G401 (cell line): ENCODE measurements around the gene TMEM186. TPM values are rescaled to one million over a fixed set of nuclear protein-coding genes. Genes with fewer than 3 reads are reported as not detected.

Source experiments
- DNase-seq: peaks from one replicate; pipeline ENCODE4 v3.0.0-alpha.2; 2015; ENCODE audit warnings: low spot score
- in situ Hi-C: cut with HindIII; loops from 2 replicates; pipeline ENCODE4 v1.10.0; 2016; ENCODE audit warnings: low sequenced_read_pairs, mixed read lengths
- total RNA-seq: library from RNA; depleted of rRNA; stranded (reverse); fragments of >200 nt; shearing (Covaris generic); gene quantifications from 2 replicates; pipeline ENCODE4 v1.2.3, GENCODE V29; 2014

Gene TMEM186
- total RNA-seq, 1 experiment from 2014 or later, result 14.3 TPM

GRCh38 chr16:8785408-8785807 is 12.0 kb downstream of the TMEM186 start:
- DNase-seq, result no peak
- in situ Hi-C loops, result no loop called here

- in situ Hi-C loops, result no loop called here
These were observed 14.8 kb downstream of the TMEM186 start for GRCh38 chr16:8782673-8783072.

DNA sequence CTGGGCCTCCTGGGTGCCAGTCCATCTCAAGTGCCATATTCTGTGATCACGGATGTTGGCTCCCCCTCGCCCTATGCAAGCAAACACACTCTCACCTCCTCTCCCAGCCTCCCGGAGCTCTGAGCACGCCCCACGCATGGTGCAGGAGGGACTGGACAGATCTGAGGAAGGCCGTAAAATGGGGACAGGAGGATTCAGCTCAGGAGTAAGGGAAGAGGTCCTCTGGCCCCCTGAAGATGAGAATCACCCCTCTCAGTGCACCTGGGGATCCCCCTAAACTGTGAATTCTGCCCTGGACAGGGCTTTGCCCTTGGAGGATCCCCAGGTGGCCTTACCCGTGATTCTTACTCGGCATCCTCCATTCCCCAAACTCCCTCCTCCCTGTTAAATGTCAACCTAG is 15.6 kb downstream of the TMEM186 start:
- in situ Hi-C loops, result no loop called here

More at GRCh38 chr16:8782673-8783072, 14.8 kb downstream of the TMEM186 start:
- no peak for DNase-seq

GRCh38 chr16:8777217-8777616 is 20.2 kb downstream of the TMEM186 start:
- in situ Hi-C loops, result no loop called here
- no peak for DNase-seq

More for the DNA sequence above, 15.6 kb downstream of the TMEM186 start:
- no peak for DNase-seq

- in situ Hi-C loops, result no loop called here
- DNase-seq, result no peak
These were observed 21.3 kb downstream of the TMEM186 start for GRCh38 chr16:8776129-8776584.

DNA sequence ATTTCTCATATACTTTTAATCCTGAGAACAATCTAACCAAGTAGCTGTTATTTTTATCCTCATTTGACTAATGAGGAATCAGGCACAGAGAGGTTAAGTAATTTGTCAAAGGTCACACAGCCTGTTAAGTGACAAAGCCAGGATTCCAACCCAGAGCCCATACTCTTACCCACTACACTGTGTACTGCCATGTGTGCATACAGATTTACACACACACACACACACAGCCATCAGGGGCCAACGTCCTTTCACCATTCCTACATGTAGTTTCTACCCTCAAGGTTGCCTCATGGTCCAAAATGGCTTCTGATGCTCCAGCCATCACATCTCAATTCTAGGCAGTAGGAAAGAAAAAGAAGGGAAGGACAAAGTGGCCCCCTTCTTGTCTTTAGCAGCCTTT is 22.1 kb downstream of the TMEM186 start:
- in situ Hi-C loops, result no loop called here
- no peak for DNase-seq

- no peak for DNase-seq
- in situ Hi-C loops, result no loop called here
These were observed 23.2 kb downstream of the TMEM186 start for GRCh38 chr16:8774208-8774607.

GRCh38 chr16:8773537-8773936 is 23.9 kb downstream of the TMEM186 start:
- DNase-seq, result no peak
- in situ Hi-C loops, result no loop called here

- no peak for DNase-seq
- in situ Hi-C loops, result no loop called here
These were observed 28.7 kb downstream of the TMEM186 start for GRCh38 chr16:8768692-8769091.

GRCh38 chr16:8768283-8768682 is 29.2 kb downstream of the TMEM186 start:
- no peak for DNase-seq
- in situ Hi-C loops, result no loop called here

DNA sequence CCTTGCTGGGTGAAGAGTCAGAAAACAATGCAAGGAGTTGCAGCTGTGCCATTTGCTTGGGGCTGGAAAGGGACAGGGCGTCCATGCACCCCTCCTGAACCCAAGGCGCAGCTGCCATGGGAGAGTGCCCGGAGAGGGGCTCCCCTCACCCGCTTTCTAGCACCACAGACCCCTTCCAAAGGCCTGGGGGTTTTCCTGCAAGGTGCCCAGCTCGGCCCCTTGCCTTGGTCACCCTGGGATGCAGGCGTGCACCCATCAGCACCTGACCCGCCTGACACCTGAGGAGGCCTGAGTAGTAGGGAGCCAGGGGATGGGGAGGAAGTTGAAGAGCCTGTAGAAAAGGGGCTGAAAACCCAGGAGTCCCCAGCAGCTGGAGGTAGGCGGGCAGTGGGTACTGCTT is 30.3 kb downstream of the TMEM186 start:
- in situ Hi-C loops, result no loop called here
- DNase-seq, result no peak

DNA sequence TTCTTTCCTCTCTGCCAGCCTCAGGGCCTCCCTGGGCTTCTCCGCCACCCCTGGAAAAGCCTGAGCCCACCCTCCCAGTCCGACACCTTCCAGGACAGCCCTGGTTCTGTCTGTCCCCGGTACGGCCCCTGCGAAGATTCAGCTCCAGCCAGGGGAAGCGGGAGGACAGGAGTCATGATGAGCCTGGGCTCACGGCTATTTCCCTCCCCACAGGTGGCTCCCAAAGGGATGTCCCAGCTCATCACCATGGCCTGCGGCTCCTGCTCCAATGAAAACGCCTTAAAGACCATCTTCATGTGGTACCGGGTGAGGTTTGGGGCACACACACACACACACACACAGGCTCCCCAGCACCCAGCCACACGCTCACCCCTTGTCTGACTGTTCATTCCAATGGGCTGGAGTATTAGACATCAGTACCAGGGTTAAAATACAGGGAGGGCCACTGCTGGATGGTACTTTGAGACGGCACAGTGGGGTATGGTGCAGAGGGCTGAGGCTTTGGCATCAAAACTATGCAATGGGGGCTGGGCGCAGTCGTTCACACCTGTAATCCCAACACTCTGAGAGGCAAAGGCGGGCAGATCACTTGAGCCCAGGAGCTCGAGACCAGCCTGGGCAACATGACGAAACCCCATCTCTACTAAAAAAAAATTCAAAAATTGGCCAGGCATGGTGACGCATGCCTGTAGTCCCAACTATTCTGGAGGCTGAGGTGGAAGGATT is 32.8 kb downstream of the TMEM186 start:
- no peak for DNase-seq
- in situ Hi-C loops, result no loop called here

- DNase-seq, result no peak
- in situ Hi-C loops, result no loop called here
These were observed 33.5 kb downstream of the TMEM186 start for GRCh38 chr16:8763899-8764298.

GRCh38 chr16:8763083-8763482 is 34.4 kb downstream of the TMEM186 start:
- in situ Hi-C loops, result no loop called here

GRCh38 chr16:8762254-8762653 is 35.2 kb downstream of the TMEM186 start:
- DNase-seq, result no peak
- in situ Hi-C loops, result no loop called here

More at GRCh38 chr16:8763083-8763482, 34.4 kb downstream of the TMEM186 start:
- no peak for DNase-seq

DNA sequence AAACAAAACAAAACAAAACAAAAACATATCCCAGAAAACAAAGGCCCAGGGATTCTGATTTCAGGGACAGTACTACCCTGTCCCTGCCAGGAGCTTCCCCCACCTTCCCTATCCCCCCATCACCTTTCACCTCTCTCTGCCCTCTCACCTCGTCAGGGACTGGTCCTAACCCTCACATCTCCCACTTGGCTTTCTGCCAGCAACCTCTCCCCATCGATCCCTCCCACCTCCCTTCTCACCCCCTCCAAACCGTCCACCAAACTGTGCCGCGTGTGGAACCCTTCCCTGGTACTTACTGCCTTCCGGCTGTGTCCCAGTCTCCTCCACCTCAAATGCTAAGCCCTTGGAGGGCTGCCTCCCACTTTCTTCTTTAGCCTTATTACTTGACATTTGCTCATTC is 36.4 kb downstream of the TMEM186 start:
- no peak for DNase-seq
- in situ Hi-C loops, result no loop called here

DNA sequence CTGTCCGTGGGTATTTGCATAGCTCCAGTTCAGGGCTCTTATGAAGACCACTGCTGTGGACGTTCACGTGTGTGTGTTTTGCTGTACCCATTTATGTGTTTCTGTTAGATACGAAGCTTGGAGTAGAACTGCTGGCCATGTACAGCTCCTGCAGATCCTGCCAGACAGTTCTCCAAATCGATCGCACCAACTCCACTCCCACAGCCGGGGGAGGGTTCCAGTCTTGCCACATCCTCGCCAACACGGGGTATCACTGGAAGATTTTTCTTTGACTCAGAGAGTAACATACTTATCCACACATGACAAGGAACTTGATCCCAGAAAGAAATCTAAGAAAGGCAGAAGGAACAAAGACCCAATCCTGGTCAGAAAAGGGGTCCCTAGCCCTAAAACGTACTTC is 37.4 kb downstream of the TMEM186 start:
- in situ Hi-C loops, result no loop called here
- DNase-seq, result no peak

GRCh38 chr16:8758022-8758421 is 39.4 kb downstream of the TMEM186 start:
- in situ Hi-C loops, result no loop called here
- DNase-seq, result no peak

DNA sequence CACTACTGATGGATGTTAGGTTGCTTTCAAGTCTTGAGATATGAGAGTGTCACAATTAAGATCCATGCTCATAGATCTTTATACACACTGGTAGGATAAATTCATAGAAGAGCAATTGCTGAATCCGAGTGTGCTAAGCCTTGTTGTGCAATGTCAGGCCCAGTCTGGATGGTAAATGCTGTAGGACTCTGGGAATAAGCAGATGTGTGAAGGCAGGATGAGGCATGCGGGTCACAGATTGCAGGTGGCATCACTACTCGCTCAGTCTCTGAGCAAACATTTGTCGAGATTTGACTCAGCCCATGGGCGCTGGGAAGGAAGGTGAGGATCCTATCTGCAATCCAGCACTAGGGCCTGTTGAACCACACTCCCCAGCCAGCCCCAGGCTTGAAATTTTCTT is 40.7 kb downstream of the TMEM186 start:
- in situ Hi-C loops, result no loop called here
- no peak for DNase-seq

- DNase-seq, result no peak
- in situ Hi-C loops, result no loop called here
These were observed 43.9 kb downstream of the TMEM186 start for GRCh38 chr16:8753416-8754054.

- in situ Hi-C loops, result no loop called here
- no peak for DNase-seq
These were observed 44.7 kb downstream of the TMEM186 start for GRCh38 chr16:8752706-8753105.
